CD4-positive, alpha-beta T cell treated with Interleukin-17A for 1 hour (primary cell): Measurements from ENCODE around the gene BNC2.
"Not testable (repeated sequence)": the region's sequence is repeated elsewhere in the genome, so short reads cannot be mapped to it uniquely, and the experiment has no call there.

Experiments
- DNase-seq: peaks from one replicate; pipeline ENCODE4 v3.0.0-alpha.2; 2020

The BNC2 gene

GRCh38 chr9:16575142-16575985, 295.1 kb downstream of the BNC2 start:
- no peak for DNase-seq

GRCh38 chr9:16572005-16572734, 298.3 kb downstream of the BNC2 start:
- no peak for DNase-seq

GRCh38 chr9:16571127-16571802, 299.2 kb downstream of the BNC2 start:
- no peak for DNase-seq

- DNase-seq = no peak
Measured at GRCh38 chr9:16563446-16563845, 307.0 kb downstream of the BNC2 start.

GRCh38 chr9:16561121-16561520, 309.3 kb downstream of the BNC2 start:
- no peak for DNase-seq

- DNase-seq = no peak
Measured at GRCh38 chr9:16559418-16560188, 310.9 kb downstream of the BNC2 start.

GRCh38 chr9:16555802-16556201, 314.7 kb downstream of the BNC2 start:
- no peak for DNase-seq

- no peak for DNase-seq
Measured at GRCh38 chr9:16553869-16554540, 316.5 kb downstream of the BNC2 start.

GRCh38 chr9:16552252-16552651, 318.2 kb downstream of the BNC2 start:
- no peak for DNase-seq

- no peak for DNase-seq
Measured at GRCh38 chr9:16551692-16552091, 318.8 kb downstream of the BNC2 start.

GRCh38 chr9:16545639-16546038, 324.8 kb downstream of the BNC2 start:
- DNase-seq = no peak

GRCh38 chr9:16544842-16545241, 325.6 kb downstream of the BNC2 start:
- no peak for DNase-seq

- no peak for DNase-seq
Measured at GRCh38 chr9:16543686-16544085, 326.8 kb downstream of the BNC2 start.

- DNase-seq = no peak
Measured at GRCh38 chr9:16543225-16543624, 327.2 kb downstream of the BNC2 start.

GRCh38 chr9:16542290-16542689, 328.2 kb downstream of the BNC2 start:
- no peak for DNase-seq

GRCh38 chr9:16540743-16541613, 329.5 kb downstream of the BNC2 start:
- DNase-seq = no peak

- not testable (repeated sequence) for DNase-seq
Measured at GRCh38 chr9:16539626-16540025, 330.8 kb downstream of the BNC2 start.

GRCh38 chr9:16535555-16535954, 334.9 kb downstream of the BNC2 start:
- DNase-seq = no peak

- DNase-seq = no peak
Measured at GRCh38 chr9:16532681-16533450, 337.6 kb downstream of the BNC2 start.

- no peak for DNase-seq
Measured at GRCh38 chr9:16532272-16532671, 338.2 kb downstream of the BNC2 start.
